Measurements from ENCODE around the gene ADGRE3. TPM values are rescaled to one million over a fixed set of nuclear protein-coding genes. Genes with fewer than 3 reads are reported as not detected.

ADGRE3 gene
- total and polyA plus RNA-seq, 11 donors, result 0.25 to 0.59 (median 0.53) TPM; not detected in 8

GRCh38 chr19:14649020-14649419 lies 25.6 kb downstream of the ADGRE3 start:
- peaks cover 0 to 11% (median 0%) of the 10 kb centered on the region in 9 donors for H3K27me3 ChIP-seq
- H3K36me3 ChIP-seq, result no peaks in the 10 kb centered on the region
- no peak for DNase-seq
- intact Hi-C loops (cut with DNase I), result no loop called here
- ATAC-seq, result no peak
- 56 to 70% (median 67%) methylated on average over 4 of the region's 4 CpGs for WGBS, 4 donors
- no peak overlapping the region for H3K4me3 ChIP-seq
- H3K27ac ChIP-seq, result no peak overlapping the region
- H3K9me3 ChIP-seq, result no peaks in the 10 kb centered on the region
- no peak for TF ChIP-seq POLR2A (IDR thresholded peaks at IDR 0.05)
- TF ChIP-seq CTCF (IDR thresholded peaks at IDR 0.05), result no peak
- no peaks in the 10 kb centered on the region for H3K4me1 ChIP-seq

- Histone ChIP-seq H3K36me3 (no peaks in the 10 kb centered on the region), H3K27me3 (peaks cover 0 to 11% (median 0%) of the 10 kb centered on the region in 9 donors), H3K4me3 (no peak overlapping the region), H3K9me3 (peaks cover 0 to 1% (median 0%) of the 10 kb centered on the region in 12 donors), H3K4me1 (no peaks in the 10 kb centered on the region), H3K27ac (no peak overlapping the region)
- intact Hi-C loops (cut with DNase I), result no loop called here
- WGBS, 4 donors, result 67 to 90% (median 88%) methylated on average over 2 of the region's 2 CpGs
- TF ChIP-seq POLR2A (IDR thresholded peaks at IDR 0.05), result no peak
- TF ChIP-seq CTCF (IDR thresholded peaks at IDR 0.05), result no peak
- ATAC-seq, result no peak
- no peak for DNase-seq
These were observed 26.1 kb downstream of the ADGRE3 start for GRCh38 chr19:14648506-14648905.

- Histone ChIP-seq H3K4me3 (no peak overlapping the region), H3K9me3 (peaks cover 0 to 15% (median 5%) of the 10 kb centered on the region in 12 donors), H3K36me3 (no peaks in the 10 kb centered on the region), H3K4me1 (no peaks in the 10 kb centered on the region), H3K27ac (peak overlapping the region in 1 of 12 donors; percentile 36), H3K27me3 (peaks cover 0 to 4% (median 0%) of the 10 kb centered on the region in 9 donors)
- ATAC-seq, result no peak
- DNase-seq, result no peak
- intact Hi-C loops (cut with DNase I), result no loop called here
- TF ChIP-seq CTCF (IDR thresholded peaks at IDR 0.05) (no peak), POLR2A (IDR thresholded peaks at IDR 0.05) (no peak)
- 45 to 50% (median 48%) methylated on average over 4 of the region's 4 CpGs for WGBS, 4 donors
These were observed 34.9 kb downstream of the ADGRE3 start for GRCh38 chr19:14639536-14640277.

GRCh38 chr19:14632286-14632685 lies 42.4 kb downstream of the ADGRE3 start:
- ATAC-seq, result no peak
- H3K27ac ChIP-seq, result no peak overlapping the region
- WGBS, 4 donors, result 6 to 24% (median 21%) methylated on average over 1 of the region's 1 CpG
- DNase-seq, result no peak
- no peaks in the 10 kb centered on the region for H3K4me1 ChIP-seq
- H3K9me3 ChIP-seq, result peaks cover 0 to 11% (median 5%) of the 10 kb centered on the region in 12 donors
- no peak overlapping the region for H3K4me3 ChIP-seq
- TF ChIP-seq CTCF (IDR thresholded peaks at IDR 0.05), result no peak
- no peak for TF ChIP-seq POLR2A (IDR thresholded peaks at IDR 0.05)
- intact Hi-C loops (cut with DNase I), result no loop called here
- H3K27me3 ChIP-seq, result peaks cover 0 to 4% (median 0%) of the 10 kb centered on the region in 9 donors
- H3K36me3 ChIP-seq, result no peaks in the 10 kb centered on the region

All from heart left ventricle (tissue), 16 donors.